ENCODE data around the gene DHX8.
"Not testable (repeated sequence)": the region's sequence is repeated elsewhere in the genome, so short reads cannot be mapped to it uniquely, and the experiment has no call there.

DHX8 gene

DNA sequence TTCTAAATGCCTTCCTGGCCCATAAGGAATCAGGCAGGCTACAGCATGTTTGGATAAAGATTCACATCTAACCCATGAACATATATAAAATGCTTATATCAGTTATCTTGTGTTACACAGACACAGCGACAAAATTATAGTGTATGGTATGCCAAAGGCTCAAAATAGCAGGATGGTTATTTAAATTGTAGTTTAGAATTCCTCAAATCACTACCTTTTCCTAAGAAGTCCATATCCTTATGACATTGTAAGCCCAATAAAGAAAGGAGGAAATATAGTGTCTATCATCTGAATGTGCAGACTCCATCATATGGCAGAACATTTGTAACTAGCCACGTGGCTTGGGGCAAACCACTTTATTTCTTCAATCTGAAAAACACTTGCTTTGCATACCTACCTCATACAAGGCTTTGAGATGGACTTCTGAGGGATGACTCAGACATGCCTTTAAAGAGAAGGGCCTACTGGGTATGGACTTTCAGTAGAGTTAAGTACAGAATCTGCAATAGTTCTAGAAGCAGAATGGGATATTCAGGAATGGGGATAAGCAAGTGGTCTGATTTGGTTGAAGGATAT, 12.1 kb upstream of the DHX8 start:
- TF ChIP-seq, protein P1, sequence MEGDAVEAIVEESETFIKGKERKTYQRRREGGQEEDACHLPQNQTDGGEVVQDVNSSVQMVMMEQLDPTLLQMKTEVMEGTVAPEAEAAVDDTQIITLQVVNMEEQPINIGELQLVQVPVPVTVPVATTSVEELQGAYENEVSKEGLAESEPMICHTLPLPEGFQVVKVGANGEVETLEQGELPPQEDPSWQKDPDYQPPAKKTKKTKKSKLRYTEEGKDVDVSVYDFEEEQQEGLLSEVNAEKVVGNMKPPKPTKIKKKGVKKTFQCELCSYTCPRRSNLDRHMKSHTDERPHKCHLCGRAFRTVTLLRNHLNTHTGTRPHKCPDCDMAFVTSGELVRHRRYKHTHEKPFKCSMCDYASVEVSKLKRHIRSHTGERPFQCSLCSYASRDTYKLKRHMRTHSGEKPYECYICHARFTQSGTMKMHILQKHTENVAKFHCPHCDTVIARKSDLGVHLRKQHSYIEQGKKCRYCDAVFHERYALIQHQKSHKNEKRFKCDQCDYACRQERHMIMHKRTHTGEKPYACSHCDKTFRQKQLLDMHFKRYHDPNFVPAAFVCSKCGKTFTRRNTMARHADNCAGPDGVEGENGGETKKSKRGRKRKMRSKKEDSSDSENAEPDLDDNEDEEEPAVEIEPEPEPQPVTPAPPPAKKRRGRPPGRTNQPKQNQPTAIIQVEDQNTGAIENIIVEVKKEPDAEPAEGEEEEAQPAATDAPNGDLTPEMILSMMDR (IDR thresholded peaks at IDR 0.05; ENCODE audit: low read depth, low read length), result no peak
- DNase-seq (ENCODE audit: low read depth in 2 of 2), result no peak
- H3K4me3 ChIP-seq (replicated peaks in 1 of 2; ENCODE audit: low read depth in 2 of 2, low read length in 2 of 2), result no peak overlapping the region

DNA sequence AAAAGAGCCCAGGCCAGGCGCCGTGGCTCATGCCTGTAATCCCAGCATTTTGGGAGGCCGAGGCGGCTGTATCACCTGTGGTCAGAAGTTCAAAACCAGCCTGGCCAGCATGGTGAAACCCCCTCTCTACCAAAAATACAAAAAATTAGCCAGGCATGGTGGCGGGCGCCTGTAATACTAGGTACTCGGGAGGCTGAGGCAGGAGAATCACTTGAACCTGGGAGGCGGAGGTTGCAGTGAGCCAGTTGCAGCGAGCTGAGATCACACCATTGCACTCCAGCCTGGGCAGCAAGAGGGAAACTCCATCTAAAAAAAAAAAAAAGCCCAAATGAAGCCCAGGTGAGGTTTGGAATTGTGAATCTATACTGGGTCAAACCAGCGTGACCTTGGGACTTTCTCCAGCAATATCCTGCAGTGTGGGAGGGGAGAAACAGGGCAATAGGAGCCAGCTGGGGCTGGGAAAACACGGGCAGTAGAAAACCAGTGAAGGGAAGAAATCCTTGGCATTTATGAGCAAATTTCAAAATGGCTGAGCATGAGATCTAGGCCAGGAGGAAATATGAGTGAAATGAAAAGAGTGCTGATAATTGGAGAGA, 8.2 kb upstream of the DHX8 start:
- no peak overlapping the region for H3K4me3 ChIP-seq (replicated peaks in 1 of 2; ENCODE audit: low read depth in 2 of 2, low read length in 2 of 2)
- no peak for DNase-seq (ENCODE audit: low read depth in 2 of 2)

DNA sequence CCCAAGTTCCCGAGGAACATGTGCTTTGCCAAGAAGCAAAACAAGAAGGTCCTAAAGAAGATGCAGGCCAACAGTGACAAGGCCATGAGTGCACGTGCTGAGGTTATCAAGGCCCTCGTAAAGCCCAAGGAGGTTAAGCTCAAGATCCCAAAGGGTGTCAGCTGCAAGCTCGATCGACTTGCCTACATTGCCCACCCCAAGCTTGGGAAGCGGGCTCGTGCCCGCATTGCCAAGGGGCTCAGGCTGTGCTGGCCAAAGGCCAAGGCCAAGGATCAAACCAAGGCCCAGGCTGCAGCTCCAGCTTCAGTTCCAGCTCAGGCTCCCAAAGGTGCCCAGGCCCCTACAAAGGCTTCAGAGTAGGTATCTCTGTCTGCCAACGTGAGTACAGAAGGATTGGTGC, 7.5 kb upstream of the DHX8 start:
- not testable (repeated sequence) for H3K4me3 ChIP-seq (replicated peaks in 1 of 2; ENCODE audit: low read depth in 2 of 2, low read length in 2 of 2); DNase-seq (ENCODE audit: low read depth in 2 of 2)

More for the DNA sequence above, 8.2 kb upstream of the DHX8 start:
- TF ChIP-seq, protein P1 (IDR thresholded peaks at IDR 0.05; ENCODE audit: low read depth, low read length), result no peak

DNA sequence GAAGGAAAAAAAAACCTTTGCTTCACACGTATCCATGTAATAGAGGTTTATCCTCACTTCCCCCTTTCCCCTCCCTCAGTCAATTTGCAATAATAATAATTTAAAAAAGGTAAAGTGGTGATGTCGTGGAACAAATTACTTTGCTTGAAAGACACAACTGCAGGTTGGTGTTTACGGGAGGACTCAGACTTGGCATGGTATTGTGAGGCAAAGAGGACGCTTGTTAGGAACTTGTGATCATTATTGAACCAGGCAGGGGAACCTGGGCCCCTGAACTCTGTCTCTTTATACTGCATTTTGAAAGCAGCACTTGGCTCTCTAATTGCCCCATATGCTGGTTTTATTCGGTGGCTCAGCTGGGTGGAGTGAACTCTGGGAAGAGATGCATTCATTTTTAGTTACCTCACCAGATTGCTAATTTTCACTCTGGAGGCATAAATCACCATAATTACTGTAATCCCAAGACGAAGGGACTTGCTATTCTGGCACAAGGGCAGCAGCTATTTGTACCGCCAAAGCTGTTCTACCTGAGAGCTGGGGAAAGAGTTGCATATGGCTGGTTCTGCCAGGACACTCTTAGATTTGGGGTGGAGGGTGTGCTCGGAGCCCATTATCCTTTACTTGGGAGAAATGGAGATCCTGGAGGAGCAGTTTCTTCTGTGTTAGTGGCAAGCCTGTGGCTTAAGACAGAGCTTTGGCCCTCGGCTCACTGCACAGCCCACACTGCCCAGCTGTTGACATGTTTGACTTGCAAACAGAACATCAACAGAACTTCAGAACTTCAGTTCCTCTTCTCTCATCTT, 5.7 kb upstream of the DHX8 start:
- H3K4me3 ChIP-seq (replicated peaks in 1 of 2; ENCODE audit: low read depth in 2 of 2, low read length in 2 of 2), result no peak overlapping the region
- TF ChIP-seq, protein P1 (IDR thresholded peaks at IDR 0.05; ENCODE audit: low read depth, low read length), result no peak
- no peak for DNase-seq (ENCODE audit: low read depth in 2 of 2)

DNA sequence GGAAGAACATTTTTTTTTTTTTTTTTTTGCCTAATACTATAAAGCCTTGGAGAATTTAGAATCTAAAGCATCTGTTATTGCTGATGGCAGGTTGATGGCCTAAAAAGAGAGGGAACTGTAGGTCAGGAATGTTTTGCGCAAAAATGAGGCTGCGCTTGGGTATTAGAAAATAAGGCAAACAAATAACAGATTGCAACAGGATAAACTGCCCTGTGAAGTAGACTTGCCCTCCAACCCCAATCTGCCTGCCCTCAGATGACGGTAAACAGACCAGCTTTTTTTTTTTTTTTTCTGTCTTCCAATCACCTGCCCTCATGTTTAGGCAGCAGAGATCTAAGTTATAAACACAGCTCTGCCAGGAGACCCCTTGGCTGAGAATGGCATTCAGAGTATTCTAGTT, 3.8 kb upstream of the DHX8 start:
- no peak for DNase-seq (ENCODE audit: low read depth in 2 of 2)
- no peak overlapping the region for H3K4me3 ChIP-seq (replicated peaks in 1 of 2; ENCODE audit: low read depth in 2 of 2, low read length in 2 of 2)
- TF ChIP-seq, protein P1 (IDR thresholded peaks at IDR 0.05; ENCODE audit: low read depth, low read length), result no peak

DNA sequence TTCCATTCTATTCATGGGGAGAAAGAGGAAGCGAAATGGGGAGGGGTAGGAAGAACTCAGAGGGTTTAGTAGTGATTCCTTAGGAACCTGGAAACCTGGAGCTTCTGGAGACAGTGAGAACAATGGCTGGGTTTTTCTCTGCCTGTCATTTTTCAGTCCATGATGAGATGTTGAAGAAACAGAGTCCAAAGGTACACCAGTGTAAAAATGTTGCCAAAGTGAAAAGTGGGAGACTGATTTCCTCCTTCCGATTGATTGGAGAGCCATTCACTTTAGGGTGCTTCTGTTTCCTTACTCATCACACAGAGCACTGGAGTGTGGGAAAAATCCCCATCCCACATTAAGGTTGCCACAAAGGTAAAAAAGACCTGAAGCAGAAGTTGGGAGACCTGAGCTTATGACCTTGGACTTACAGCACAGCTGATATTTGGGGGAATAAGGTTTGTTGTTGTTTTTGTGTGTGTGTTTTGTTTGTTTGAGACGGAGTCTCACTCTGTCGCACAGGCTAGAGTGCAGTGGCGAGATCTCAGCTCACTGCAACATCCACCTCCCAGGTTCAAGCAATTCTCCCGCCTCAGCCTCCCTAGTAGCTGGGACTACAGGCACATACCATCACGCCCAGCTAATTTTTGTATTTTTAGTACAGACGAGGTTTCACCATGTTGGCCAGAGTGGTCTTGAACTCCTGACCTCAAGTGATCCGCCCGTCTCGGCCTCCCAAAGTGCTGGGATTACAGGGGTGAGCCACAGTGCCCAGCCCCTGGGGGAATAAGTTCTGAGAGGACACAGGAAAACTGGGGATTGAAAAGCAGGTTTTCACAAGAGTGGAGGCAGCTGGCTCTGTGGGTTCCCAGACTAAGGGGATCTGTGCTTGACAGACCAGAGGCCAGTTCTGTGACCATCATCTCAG, 1.4 kb upstream of the DHX8 start:
- DNase-seq (ENCODE audit: low read depth in 2 of 2), result no peak
- TF ChIP-seq, protein P1 (IDR thresholded peaks at IDR 0.05; ENCODE audit: low read depth, low read length), result no peak
- no peak overlapping the region for H3K4me3 ChIP-seq (replicated peaks in 1 of 2; ENCODE audit: low read depth in 2 of 2, low read length in 2 of 2)

Data from cardiac fibroblast (primary cell).